Spleen (tissue), 7 donors: ENCODE measurements around the gene KDM2A.

Experiments used
- CTCF ChIP-seq, 11 experiments: fragments of 200-600 bp in 7 of 11; fragments of 450-650 bp in 4 of 11; sonication (generic) in 4 of 11; IDR thresholded peaks in 8 of 11; conservative IDR thresholded peaks in 3 of 11; 1 replicate in 7 of 11; 2 replicates in 4 of 11; pipeline versions ENCODE4 v1.4.0 to v1.8.0; 2016 to 2021; ENCODE audit warnings: antibody characterized with exemption in 11 of 11, inconsistent platforms in 4 of 11, mild to moderate bottlenecking in 1 of 11
- POLR2A ChIP-seq, 3 donors: fragments of 450-650 bp; IDR thresholded peaks; one replicate each; pipeline ENCODE4 v1.5.1; 2017; ENCODE audit warnings: antibody characterized with exemption in 3 of 3, mild to moderate bottlenecking in 1 of 3
- POLR2AphosphoS5 ChIP-seq, 3 donors: sonication (generic); formaldehyde crosslinking; IDR thresholded peaks; one replicate each; pipeline ENCODE4 v1.5.1; 2017; ENCODE audit warnings: antibody characterized with exemption in 3 of 3
- donor health status: DM: no; HTN: no; CAD: no; lungs with moderate emphysema.
- donor health status: DM: no; HTN: no; CAD: no.
- donor health status: DM: no; HTN: no; CAD: no.

GRCh38 chr11:67304511-67305113 is 185.5 kb downstream of the KDM2A start:
- TF ChIP-seq CTCF (IDR thresholded peaks at IDR 0.05 in 8 of 11, conservative IDR thresholded peaks at IDR 0.05 in 3 of 11) (no peak), POLR2A (IDR thresholded peaks at IDR 0.05) (no peak), POLR2AphosphoS5 (IDR thresholded peaks at IDR 0.05) (no peak)
